GM21619 (cell line): ENCODE data around the gene DNAJC21.

ENCODE experiments used
- ATAC-seq: cut with Tn5 transposase; IDR thresholded peaks from one replicate; pipeline ENCODE4 v1.9.1; 2021; ENCODE audit not compliant: unreplicated experiment

The DNAJC21 gene

DNA sequence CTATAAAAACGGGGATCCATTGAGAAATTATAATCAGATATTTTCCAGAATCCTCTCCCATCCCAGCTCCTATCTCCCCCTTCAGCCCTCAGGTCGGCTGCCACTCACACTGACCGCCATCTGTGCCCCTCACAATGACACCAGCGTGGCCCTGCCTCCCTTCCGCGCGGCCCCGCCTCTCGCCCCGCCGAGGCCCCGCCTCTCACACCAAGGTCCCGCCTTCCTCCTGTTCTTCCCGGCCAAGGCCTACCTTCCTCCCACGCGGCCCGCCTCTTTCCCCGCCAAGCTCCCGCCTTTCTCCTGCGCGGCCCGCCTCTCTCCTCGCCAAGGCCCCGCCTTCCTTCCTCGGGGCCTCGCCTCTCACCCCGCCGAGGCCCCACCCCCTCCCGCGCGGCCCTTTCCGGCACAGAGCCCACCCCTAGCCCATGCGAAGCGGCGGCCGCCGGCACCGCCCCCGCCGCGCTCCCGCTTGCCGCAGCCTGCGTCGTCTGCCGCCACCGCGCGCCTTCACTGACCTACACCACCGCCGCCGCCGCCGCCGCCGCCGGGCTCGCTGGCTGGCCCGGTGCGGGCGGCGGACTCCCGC lies at the start of gene DNAJC21:
Gene DNAJC21, plus strand, starts transcription at position 426 of the 586 bp plus-strand sequence. CDS start 261 bp downstream, outside the sequence.
- ATAC-seq, result peak; percentile 83

DNA sequence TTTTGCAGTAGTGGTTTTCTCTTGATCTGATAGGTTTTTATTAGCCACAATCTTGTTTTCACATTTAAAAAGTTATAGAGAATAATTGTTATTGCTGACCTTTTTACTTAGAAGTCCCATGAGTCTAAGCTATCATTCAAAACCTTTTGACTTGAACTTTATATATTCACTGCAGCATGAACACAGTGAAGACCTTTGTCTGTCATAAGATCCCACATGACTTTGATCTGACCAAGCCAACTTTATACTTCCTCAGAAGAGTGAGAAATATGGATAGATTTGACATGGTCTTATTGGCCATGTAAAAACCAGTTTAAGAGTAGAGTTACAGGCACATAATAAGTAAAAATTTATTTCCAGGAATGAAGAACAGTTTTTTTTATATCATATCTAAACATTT lies 48.1 kb upstream of the DNAJC21 start:
- ATAC-seq, result no peak

DNA sequence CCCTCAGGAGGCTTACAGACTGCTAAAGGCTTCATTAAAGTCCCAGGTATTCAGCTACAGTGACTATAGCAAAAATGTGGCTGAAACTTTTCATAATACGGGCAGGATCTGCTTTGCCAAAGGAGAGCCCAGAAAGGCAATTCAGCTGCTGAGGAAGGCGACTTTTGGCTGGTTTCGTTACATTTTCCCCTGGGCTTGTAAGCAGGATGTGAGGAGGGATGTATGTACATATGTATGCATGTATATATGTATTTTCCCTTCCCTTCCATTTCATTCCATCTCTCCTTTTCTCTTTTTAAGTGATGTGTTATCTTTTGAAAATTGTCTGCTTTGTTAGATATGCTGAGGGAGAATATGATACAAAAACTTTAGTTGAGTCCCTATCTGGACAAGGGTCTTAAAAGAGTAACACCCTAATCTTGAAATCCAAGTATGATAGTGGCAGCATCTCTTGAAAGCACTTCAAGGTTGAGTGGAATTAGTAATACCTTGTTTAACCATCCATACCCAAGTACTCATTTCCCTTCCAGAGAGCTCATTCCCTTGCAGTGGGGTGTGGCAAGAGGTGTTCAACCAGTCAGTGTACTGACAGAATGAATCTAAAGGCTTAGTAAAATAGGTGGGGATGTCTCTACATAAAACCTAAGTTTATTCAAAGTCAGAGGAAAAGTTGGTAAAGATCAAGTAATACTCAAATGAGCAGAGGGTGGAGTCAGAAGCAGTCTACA lies 42.8 kb upstream of the DNAJC21 start:
- no peak for ATAC-seq

DNA sequence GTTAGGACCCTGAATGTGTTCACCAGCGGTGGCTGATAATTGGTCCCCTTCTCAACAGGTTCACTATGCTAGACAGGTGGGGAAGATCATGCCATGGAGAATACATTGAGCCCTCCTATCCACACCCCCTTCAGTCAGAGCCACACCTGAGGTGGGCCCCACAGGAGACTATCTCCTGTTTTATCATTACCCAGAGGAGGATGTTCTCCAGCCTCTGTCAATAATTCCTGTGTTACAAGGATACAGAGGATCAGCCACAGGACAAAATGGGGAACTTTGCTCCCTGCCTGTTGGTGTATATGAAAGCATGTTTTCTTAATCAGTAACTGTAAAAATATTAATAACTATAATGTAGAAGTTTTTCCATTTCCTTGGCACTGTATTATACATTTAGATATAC lies 40.0 kb upstream of the DNAJC21 start:
- no peak for ATAC-seq

DNA sequence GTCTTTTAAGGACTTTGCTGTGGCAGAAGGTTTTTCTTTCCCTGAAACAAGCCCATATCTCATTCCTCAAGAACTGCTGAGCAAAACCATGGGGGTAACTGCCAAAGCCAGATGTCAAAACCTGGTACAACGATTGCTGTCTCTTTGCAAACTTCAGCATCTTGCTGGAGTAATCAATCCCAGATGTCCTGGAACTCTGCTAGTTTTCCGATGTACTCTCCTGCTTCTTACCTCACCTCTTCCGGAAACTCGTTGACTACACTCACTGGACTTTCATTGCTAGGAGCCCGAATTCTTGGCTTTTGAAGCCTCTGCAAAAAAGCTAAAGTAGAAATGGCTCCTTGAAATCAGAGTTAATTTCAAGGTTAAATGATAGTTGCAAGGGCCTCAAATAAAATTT lies 37.4 kb upstream of the DNAJC21 start:
- no peak for ATAC-seq

DNA sequence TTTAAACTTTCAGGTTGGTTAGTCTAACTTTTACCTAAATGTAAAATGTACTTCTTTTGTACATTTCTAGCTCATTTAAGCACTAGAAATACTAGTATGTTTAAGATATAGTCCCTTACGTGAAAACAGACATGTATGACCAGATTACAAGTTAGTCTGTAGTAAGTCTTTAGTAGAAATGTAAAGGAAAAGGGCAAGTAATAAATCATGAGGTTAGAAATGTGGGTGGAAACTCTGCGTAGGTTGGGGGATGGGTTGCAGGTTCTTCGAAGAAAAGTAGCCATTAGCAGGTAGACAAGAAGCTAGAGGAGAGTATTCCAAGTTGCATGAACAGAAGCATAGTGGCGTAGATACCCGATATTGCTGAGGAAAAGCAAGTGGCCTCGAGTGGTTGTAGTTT lies 36.9 kb upstream of the DNAJC21 start:
- ATAC-seq, result no peak

DNA sequence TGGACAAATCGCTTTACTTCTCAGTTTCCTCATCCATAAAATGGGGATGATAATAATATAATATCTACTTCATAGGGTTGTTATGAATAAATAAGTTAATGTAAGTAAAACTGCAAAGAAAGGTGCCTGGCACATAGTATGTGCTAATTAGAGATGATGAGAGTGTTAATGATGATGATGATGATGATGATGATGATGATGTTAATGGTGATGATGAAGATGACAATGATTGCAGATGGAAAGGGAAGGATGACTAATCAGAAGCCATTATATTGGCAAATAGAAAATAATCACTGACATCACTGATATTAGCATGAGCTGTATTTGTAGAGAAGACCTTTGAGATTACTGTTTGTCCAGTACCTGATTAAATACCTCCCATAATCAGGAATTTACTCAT lies 34.6 kb upstream of the DNAJC21 start:
- ATAC-seq, result no peak

DNA sequence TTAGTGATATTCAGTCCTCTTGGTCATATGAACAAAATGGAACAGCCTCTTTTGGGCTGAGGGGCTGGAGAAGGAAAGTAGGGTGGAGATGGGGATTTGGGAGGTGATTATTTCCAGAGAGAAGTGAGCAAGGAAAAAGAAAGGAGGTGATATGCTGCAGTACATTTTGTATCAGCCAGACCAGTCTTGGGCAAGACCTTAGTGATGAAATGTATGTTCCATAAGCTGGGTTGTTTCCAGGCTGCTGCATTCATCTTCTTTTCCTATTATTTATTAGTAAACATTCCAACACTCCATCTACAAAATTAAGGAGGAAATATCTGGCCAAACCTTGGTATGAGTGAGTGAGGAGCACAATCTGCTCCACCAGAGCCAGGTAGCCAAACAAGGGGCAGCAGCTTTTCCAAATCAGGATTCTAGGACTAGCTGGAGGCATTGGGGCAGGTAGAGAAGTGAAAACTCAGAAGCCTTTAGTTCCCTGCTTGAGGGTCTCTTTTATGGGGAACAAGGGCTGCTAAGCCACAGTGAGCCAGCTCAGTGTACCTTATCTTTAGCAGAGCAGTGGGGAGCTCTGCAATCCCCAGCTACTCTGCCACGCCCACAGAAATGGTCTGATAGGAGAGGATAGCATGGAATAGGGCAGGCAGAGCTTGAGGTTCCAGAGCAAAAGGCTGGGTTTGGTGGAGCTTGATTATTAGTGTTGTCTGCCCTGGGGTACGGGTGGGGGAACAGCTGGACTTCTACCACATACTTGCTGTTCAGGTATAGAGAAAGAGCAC lies 33.5 kb upstream of the DNAJC21 start:
- ATAC-seq, result no peak

DNA sequence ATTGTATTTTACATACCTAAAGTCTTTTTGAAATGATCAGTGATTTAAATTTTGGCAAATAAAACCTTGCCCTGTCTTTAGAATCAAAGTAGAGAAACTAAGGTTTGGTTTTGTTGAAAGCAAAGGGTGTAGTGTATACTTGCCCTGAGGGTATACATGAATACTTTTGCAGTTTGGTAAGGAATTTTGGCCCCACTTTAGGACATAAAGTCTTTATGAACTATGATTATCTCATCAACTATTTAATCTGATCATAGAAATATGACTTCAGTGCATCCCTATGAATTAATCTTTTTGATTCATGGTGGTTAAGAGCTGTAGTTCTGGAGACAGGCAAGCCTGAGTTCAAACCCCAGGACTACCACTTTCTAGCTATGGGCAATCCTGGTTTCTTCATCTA lies 31.7 kb upstream of the DNAJC21 start:
- ATAC-seq, result no peak

DNA sequence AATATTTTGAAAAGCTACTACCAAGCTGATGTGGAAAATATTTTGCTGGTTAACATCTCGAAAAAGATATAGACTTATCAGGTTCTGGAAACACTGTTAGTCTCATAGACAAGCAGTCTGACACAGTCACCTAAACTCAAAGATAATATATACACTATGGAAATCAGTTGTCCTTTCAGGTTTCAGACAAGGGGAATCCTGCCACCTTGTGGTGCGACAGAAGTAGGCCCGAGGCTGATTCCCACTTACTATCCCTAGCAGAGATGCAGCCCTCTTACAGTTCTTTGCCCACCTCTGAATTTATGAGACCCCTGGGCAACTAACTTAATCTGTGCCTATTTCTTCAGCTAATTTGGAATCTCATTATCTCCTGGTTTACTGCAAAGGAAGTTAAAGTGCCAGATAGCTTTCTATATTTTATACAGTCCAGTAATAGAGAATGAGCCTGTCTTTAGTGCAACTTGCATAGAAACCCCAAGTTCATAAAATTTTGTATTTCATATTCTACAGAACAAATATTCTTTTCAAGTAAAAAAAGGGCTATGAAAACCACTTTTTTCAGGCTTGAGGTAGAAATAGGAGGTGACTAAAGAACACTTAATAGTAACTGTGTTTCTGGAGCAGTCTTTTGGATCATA lies 31.0 kb upstream of the DNAJC21 start:
- peak; percentile 89 for ATAC-seq

DNA sequence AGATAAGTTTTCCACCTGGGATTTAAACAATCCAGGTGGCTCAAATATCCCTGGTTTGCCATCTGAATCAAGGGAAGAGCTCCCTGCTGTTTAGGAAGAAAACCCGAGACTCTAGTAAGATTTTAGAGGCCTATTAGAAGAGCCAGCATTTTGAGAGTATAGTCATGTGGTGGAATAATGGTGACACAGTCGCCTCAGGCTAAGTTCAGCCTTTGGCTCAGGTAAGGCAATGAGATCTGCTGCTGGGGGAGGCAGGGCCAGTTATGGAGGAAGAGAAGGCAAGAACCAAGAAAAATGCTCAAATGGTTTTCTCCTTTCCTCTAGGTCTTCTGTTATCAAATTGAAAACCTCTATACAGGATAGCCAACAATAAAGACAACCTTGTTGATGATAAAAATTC lies 30.3 kb upstream of the DNAJC21 start:
- no peak for ATAC-seq

DNA sequence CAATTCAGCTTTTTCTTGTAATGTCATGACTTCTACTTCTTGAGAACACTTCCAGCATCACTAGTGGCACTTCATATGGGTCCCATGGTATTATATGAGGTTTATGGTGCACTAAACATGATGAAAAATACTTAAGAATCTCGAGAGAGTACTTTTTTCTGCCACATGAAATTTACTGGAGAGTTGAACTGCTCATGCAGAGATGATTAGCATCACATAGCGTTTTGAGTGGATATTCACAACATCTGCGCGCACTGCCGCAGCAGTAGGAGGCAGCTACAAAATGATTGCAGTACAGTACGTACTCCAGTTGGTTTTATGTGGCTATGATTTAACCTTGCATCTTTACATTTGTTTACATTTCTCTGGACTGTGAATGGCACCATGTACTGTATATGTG lies 28.7 kb upstream of the DNAJC21 start:
- ATAC-seq, result no peak

DNA sequence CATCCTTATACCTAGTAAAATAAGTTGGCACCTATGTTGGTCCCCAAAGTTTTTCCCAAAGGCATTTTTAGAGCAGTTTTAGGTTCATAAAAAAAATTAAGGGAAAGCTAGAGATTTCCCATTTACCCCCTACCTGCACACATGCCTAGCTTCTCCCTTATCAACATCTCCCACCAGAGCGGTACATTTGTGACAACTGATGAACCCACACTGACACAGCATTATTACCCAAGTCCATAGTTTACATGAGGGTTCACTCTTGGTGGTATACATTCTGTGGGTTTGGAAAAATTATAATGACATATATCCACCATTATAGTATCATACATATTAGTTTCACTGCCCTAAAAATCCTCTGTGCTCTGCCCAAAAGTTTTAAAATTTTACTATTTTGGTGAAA lies 26.1 kb upstream of the DNAJC21 start:
- ATAC-seq, result no peak

DNA sequence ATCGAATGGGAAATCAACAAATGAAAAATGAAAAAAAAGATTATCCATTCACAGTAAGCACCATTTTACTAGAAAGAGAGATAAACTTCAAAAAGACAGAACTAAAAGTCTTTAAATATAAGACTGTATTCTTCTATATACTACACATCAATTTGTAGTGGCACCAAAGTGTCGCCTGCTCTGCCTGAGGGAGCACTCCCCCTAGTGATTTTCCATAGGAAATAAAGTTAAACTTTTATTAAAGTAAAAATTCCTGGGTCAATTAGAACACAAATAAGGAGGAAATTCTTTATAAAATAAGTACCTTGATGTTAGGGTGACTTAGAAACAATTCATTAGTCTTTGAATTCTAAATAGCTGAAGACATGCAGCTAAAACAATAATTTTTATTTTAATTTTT lies 23.8 kb upstream of the DNAJC21 start:
- ATAC-seq, result no peak

DNA sequence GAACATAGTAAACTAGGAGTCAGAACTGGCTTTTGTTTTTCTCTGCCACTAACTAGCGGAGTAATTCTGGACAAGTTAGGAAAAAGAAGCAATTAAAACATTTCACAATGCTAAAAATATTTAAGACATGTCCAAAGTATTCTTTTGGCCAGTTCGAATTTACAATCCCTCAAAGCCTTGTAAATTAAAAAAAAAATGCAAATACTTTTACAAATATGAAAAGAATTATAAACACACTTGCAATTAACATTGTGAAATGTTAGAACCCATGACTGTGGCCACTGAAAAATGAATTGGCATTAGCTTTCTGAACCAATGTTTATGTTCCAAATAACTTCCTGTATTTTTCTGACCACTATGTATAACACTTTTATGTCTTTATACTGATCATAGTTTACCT lies 16.3 kb upstream of the DNAJC21 start:
- no peak for ATAC-seq

DNA sequence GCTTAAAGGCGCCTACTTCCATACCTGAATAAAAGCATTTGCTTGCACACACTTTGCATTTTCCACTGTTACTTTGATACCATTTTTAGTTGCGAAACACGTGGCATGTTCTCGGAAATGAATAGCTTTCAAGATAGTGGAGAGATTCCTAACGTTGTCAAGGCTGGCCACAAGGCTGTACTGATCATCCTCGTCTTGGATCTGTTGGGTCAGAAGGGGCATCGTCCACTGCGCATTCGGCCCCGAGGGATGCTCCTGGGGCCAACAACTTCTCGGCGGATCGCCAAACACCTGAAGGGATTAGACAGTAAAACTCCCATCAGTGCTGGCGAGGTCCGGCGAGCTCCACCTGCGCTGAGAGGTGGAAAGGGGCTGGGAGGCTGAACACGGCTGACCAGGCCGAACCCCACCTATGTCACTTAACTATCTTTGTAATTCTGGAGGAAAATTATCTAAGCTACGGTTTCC lies 14.7 kb upstream of the DNAJC21 start:
- ATAC-seq, result peak; percentile 20

DNA sequence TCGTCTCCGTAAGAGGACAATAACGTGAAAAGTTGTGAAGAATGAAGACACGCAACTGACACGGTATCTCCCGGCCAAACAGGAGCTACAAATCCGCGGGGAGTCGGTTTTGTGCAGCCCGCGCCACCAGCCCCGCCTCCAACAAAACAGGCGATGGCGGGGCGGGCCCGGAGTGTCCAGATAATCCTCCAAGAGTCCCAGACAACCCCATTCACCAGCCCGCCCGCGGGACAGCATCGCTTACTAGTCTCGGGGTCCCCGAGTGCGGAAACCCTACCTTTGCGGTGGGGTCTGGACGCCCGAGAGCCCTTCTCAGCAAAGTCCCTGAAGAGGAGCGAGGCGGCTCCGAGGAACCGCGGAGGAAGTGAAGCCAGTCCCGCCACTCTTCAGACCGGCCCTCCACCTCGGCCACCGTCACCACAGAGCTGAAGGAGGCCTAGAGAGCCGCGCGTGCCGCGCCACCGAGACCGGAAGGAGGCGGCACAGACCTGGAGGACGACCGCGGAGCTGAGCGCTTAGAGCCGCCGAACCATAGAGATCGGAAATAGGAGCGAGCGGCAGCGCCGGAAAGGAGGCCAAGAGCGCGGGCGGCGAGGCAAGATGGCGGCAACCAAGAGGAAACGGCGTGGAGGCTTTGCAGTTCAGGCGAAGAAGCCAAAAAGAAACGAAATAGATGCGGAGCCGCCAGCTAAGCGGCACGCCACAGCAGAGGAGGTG lies 14.1 kb upstream of the DNAJC21 start, which contains the start of the genes BRIX1 and RAD1:
Gene BRIX1, plus strand, starts transcription at position 573 of the 717 bp plus-strand sequence. Its CDS starts 28 bp downstream, at position 601.
Gene RAD1, minus strand, starts transcription at position 366 of the 717 bp plus-strand sequence. CDS start 612 bp downstream, outside the sequence.
- peak; percentile 98 for ATAC-seq

DNA sequence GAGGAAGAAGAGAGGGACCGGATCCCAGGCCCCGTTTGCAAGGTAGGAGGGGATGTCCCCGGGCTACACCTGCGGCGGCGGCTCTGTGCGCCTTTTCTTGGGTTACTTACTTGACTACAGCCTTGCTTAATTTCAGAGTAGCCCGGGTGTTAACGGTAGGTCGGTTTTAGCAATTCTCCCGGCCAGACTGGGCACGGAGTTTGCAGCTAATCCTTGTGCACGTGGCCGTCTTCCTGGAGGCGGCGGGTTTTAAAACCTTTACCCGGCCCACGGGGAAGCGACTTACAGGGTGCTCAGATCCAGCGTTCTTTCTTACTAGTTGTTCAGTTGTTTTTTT lies 13.5 kb upstream of the DNAJC21 start:
- peak; percentile 12 for ATAC-seq

DNA sequence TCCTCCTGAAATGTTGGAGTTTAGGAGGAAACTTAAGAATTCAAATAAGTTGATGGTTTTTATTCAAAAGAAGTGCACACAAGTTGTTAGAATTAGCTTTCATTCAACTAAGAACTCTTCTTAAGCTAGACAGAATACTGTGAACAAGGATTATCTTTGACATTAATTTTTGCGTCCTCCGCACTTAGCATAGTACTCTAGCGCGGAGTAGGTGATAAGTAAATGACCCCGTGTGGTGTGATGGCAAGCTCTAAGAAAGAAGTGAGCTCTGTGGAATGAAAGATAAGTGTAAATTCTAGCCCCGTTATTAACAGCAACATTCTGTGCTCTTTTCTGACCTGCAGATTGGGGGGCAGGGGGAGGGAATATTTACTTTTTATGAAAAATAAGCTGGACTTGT lies 12.8 kb upstream of the DNAJC21 start:
- ATAC-seq, result no peak

DNA sequence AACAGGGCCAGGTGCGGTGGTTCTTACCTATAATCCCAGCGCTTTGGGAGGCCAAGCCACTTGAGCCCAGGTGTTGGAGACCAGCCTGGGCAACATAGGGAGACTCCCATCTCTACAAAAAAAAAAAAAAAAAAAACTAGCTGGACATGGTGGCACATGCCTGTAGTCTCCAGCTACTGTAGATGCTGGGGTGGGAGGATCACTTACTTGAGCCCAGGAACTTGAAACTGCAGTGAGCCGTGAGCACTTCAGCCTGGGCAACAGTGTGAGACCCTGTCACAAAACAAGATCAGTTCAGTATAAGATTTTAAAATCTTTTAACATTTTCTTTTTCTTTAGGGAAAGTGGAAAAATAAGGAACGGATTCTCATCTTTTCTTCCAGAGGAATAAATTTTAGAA lies 11.3 kb upstream of the DNAJC21 start:
- no peak for ATAC-seq

DNA sequence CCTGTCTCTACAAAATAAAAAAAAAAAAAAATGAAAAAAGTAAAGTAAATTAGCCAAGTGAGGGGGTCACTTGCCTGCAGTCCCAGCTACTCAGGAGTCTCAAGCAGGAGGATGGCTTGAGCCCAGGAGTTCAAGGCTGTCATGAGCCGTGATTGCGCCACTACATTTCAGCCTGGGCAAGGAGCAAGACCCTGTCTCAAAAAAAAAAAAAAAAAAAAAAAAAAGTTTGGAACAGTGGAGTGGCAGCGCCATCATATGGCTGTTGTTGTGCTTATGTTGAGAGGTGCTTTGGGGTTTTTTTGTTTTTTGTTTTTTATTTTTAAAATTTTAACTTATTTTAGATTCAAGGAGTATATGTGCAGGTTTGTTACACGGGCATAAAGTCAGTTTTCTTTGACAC lies 10.3 kb upstream of the DNAJC21 start:
- ATAC-seq, result no peak
